GM21723 (cell line): ENCODE data around the gene NVL.
"Not testable (repeated sequence)": the region's sequence is repeated elsewhere in the genome, so short reads cannot be mapped to it uniquely, and the experiment has no call there.

Experiments used
- ATAC-seq: cut with Tn5 transposase; IDR thresholded peaks from one replicate; pipeline ENCODE4 v1.9.1; 2021; ENCODE audit warnings: mild to moderate bottlenecking, moderate library complexity; ENCODE audit not compliant: unreplicated experiment

Gene NVL

DNA sequence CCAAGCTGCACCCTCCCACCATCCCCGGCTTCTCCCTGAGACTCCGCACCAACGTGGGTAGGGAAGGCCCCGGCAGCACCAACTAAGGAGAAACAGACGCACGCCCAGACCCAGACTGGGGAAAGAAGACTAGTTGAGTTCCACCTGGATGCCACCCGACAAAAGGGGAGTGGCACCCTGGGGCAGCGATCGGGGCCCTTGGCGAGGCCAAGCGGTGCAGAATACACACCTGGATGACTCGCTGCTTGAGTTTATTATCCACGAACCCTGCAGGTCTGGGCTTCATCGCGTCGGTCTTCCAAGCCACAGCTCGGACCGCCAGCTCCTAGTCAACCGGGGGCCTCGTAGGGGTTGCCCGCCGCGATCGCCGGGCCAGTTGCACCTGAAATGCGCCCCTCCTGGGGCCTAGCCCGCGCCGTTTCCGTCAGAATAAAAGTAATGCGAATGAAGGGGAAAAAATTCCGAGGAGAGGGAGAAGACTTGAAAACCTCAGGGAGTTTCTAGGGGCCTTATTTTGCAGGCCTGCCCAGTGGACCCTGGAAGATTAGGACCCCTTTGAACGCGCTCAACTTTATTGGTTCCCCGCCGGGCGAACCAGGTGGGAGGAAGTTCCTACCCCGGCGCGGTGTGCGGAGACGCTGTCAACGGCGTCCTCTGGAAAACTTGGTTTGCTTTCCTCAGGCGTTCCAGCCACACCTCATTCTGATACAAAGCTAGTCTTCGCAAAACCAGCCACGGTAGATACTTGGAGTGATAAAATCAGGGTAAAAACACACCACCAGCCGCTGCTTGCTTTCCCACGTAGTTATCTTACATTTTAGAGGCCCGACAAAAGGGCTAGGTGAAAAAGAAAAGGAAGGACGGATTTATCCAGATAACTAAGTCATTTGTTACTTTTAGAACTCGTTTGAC, at the start of gene NVL:
Gene NVL, minus strand, starts transcription at position 331 of the 912 bp plus-strand sequence. Its CDS starts 45 bp downstream, at position 286.
- peak; percentile 86 for ATAC-seq

DNA sequence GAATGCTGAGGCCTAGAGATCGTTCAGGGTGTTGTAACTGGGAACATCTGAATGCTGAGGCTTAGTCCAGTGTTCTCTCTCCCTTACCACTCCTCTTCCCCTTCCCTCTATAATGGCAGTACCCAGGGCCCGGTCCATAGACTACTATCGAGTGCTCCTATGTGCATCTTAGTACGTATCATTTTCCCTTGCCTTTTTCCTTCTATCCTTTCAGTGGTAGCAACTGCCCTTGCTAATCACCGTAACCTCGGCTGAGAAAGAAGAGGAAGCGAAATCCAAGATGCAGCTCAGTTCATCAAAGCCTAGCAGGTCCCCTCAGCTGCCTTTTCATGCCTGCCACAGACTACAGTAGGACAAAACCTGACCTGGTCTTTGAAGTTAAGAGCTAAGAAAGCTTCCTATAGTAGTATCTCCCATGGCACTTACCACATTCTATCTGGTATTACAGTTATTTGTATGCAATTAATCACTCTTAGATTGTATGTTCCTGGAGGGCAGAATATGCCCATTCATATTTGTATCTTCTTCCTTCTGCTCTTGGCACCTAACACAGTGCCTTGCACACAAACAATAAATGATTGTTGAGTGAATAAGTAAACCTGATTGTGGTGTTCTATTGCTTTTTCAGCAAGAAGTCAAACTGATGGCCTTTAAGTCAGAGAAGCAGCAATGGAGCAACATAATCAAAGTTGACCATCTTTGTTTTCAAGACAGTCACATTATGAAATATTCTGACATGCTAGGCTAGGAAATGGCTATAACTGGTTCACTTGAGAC, 49.1 kb upstream of the NVL start:
- ATAC-seq: peak; percentile 53

DNA sequence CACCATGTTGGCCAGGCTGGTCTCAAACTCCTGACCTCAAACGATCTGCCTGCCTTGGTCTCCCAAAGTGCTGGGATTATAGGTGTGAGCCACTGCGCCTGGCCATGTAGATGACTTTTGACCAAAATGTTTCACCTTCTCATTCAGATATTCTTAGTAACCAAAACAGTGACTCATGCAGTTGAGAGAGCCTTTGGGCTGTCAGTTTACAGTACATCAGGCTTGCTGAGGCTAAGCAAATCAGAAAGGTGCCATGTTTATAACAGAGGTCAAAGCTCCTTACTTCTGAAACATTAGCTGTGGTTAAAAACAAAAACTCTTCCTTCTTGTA, 47.7 kb upstream of the NVL start:
- ATAC-seq: peak; percentile 68

DNA sequence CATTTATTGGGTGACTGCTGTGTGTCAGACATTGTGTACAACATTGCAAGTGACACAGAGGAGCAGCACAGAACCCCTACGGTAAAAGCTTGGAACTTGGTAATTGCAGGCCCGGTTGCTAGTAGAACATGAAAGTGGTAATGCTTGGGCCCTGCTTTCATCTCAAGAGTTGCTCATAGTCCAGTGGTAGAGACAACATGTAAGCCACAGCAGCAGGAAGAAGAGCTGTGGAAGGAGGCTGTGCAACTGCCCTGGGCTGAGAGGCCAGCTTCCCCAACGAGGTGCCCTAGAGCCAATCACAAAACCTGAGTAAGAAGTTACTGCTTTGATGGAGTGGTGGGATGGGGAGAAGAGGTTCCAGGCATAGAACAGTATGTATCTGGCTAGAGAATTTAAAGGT, 45.1 kb upstream of the NVL start:
- ATAC-seq: no peak

DNA sequence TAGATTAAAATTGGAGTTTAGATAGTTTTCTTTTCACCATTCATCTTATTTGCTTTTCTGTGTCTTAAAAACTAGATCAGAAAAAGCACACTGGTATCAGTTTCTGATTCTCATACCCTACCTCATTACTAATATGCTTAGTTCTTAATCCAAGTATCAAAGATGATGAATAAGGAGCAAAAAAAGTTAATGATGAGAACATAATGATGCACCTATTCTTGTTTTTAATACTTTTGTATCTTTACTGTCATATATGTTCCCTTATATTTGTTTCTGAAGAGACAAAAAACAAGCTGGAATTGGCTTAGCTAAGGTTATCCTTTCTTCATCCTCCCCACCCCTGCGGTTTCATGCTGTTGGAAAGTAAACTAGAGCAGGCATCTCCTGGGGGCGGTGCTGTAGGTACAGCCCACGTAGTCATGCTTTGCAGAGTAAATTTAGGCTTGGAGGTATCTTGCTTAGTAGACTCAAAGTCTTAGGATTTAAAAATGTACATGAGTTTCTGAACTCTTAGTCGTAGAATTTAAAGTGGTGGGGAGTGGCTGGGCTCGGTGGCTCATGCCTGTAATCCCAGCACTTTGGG, 43.1 kb upstream of the NVL start:
- ATAC-seq: no peak

DNA sequence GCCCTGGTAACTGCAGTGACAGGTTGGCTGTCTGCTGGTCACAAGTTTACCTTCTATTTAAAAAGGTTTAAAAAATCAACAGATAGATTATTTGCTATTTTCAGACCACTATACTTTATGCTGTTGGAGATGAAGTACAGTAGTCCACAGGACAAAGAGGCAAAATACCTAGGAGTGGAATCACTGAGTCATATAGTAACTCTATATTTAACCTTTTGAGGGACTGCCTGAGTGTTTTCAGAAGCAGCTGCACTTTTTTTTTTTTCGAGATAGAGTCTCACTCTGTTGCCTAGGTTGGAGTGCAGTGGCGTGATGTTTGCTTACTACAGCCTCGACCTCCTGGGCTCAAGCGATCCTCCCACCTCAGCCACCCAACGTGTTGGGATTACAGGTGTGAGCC, 38.4 kb upstream of the NVL start:
- peak; percentile 93 for ATAC-seq

DNA sequence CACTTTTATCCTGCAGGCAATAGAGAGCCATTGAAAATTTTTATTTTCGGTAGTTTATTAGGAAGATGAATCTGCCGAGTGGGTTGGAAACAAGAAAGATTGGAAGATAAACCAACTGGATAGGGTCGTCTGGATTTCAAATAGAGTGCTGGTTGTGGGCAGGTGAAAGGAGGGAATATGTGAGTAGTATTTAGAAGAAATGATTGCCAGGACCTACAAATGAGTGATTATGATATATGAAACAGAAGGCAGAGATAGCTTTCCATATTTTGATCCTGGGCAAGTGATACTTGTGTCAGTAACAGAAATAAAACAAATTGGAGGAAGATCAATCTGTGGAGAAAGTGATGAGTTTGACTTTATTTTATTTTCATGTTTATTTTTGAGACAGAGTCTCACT, 29.2 kb upstream of the NVL start:
- no peak for ATAC-seq

DNA sequence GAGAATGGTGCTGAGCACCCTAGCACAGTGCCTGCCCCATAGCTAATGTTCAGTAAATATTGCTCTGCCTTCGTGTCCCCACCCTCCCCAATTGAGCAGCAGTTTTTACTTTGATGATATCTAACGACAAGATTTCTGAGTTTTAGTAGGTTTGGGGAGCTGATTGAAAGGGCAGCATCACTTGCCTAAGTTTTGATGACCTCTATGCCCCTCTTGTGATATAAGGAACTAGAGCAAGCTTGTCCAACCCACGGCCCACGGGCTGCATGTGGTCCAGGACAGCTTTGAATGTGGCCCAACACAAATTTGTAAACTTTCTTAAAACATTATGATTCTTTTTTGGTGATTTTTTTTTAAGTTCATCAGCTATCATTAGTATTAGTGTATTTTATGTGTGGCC, 28.3 kb upstream of the NVL start:
- ATAC-seq: no peak

DNA sequence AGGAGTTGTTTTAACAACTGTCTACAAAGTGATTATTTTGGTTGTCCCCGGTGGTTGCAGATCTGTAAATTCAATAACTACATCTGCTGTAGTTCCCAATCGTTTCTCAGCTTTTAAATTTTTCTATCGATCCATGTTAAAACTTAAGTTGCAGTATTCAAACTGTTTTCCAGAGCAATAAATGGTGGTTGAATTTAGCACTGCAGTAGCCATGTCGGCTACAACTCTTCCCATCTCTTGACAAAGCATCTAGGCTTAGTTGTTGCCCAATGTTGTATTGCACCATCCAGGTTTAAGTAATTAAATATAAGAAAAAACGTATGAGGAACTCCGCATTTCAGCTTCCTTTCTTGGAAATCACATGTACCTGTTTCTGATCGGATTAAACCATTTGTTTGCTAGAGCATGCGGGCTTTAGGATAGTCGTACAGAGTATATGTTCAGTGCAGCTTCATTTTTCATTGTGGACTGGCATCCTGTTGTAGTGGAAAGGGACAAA, 27.7 kb upstream of the NVL start:
- ATAC-seq: no peak

DNA sequence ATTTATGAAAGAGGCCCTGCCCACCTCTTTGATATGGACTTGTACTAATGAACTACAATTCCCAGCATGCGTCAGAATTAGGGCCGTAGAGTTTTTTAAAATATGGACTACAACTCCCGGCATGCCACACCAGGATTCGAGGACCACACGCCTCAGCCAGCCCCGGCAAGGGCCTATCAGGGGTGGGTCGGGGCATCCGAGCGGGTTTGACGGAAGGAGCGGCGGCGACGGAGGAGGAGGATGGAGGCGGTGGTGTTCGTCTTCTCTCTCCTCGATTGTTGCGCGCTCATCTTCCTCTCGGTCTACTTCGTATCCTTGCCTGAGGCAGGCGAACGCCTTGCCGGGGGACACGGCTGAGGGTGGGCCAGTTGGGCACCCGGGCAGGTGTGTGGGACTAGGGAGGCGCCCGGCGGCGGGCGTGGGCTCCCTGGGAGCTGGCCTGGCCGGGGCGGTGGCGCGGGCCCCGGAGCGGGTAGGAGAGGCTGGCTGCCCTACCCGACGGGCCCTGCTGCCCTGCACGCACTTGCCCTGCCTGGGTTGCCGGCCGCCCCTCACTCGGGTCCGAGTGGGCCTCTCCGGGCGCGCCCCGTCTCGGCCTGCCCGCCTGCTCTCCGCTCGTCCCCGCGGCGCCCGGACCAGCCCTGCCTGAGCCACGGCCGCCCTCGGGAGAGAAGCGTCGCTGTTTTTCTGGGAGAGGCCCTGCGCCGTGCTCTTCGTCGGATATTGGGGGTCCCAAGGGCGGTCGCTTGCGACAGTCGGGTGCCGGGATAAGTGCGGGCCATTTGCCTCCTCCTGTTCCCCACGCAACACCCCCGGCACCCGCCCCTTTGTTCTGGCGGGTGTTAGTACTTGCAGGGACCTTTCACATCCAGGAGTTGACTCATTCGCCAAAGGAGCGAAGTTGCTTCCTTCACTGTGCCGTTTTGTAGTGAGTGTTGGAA, 27.0 kb upstream of the NVL start, which contains the start of gene CNIH4:
Gene CNIH4, plus strand, starts transcription at position 195 of the 941 bp plus-strand sequence. Its CDS starts 46 bp downstream, at position 241.
- peak; percentile 99 for ATAC-seq

DNA sequence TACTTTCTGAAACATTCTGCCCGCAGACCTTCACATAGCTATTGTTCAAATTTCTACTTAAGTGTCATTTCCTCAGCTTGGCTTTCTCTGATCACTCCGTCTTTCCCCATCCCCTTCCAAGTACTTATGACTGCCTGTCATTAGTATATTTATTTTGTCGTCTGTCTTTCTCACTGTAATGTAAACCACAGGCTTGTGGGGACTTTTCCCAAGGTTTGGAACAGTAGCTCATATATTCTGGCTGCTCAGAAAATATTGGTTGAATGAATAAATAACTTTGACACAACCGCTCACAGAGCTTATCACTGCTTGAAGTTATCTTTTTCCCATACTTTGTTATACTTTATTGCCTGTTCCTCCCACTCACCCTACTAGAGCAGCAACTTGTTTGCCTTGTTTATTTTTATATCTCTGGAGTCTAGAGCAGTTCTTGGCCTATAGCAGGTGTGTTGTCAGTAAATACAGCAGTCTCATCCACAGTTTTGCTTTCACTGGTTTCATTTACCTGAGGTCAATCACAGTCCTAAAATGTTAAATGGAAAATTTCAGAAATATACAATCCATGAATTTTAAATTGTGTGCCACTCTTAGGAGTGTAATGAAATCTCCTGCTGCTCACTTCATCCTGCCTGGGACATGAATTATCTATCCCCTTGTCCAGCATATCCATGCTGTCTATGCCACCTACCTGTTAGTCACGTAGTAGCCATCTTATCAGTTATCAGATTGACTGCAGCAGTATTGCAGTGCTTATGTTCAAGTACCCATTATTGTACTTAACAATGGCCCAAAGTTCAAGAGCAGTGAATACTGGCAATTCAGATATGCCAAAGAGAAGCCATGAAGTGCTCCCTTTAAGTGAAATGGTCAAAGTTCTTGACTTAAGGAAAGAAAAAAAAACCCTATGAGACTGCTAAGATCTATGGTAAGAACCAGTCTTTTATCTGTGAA, 24.3 kb upstream of the NVL start:
- ATAC-seq: no peak

DNA sequence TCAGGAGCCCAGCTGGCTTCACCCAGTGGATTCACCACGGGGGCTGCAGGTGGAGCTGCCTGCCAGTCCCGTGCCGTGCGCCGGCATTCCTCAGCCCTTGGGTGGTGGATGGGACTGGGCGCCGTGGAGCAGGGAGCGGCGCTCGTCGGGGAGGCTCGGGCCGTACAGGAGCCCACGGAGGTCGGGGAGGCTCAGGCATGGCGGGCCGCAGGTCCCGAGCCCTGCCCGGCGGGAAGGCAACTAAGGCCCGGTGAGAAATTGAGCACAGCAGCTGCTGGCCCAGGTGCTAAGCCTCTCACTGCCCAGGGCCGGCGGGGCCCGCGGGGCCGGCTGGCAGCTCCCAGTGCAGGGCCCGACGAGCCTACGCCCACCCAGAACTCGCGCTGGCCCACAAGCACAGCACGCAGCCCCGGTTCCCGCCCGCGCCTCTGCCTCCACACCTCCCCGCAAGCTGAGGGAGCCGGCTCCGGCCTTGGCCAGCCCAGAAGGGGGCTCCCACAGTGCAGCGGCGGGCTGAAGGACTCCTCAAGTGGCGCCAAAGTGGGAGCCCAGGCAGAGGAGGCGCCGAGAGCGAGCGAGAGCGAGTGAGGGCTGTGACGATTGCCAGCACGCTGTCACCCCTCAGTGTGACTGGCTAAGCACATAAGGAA, 22.6 kb upstream of the NVL start:
- ATAC-seq: not testable (repeated sequence)

DNA sequence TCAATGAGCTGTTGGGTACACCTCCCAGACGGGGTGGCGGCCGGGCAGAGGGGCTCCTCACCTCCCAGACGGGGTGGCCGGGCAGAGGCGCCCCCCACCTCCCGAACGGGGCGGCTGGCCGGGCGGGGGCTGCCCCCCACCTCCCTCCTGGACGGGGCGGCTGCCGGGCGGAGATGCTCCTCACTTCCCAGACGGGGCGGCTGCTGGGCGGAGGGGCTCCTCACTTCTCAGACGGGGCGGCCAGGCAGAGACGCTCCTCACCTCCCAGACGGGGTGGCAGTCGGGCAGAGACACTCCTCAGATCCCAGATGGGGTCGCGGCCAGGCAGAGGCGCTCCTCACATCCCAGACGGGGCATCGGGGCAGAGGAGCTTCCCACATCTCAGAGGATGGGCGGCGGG, 19.7 kb upstream of the NVL start:
- ATAC-seq: not testable (repeated sequence)

DNA sequence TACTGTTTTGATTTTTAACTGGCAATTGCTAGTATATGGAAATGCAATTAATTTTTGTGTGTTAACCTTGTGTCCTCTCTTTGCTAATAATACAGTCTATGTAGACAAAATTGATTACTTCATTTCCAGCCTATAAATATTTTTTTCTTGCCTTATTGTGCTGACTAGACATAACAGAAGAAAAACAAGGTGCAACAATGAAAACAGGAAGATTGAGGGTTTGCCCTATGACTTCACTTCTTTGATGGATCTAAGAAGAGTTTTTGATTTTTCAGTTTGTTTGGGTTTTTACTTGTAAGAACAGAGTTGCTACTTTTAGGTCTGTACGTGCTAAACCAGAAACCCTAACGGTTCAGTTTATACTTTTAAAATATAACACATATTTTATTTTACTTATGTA, 18.2 kb upstream of the NVL start:
- no peak for ATAC-seq

DNA sequence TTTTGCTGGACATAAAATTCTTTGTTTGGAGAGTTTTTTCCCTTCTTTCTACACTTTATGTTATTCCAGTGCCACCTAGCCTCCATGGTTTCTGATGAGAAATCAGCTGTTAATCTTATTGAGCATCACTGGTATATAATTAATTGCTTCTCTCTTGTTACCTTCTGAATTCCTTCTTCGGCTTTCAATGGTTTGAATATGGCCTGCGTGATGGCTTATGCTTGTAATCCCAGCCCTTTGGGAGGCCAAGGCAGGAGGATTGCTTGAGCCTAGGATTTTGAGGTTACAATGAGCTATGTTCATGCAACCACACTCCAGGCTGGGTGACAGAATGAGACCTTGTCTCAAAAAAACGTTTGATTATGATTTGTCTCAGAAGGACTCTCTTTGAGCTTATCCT, 13.7 kb upstream of the NVL start:
- no peak for ATAC-seq

DNA sequence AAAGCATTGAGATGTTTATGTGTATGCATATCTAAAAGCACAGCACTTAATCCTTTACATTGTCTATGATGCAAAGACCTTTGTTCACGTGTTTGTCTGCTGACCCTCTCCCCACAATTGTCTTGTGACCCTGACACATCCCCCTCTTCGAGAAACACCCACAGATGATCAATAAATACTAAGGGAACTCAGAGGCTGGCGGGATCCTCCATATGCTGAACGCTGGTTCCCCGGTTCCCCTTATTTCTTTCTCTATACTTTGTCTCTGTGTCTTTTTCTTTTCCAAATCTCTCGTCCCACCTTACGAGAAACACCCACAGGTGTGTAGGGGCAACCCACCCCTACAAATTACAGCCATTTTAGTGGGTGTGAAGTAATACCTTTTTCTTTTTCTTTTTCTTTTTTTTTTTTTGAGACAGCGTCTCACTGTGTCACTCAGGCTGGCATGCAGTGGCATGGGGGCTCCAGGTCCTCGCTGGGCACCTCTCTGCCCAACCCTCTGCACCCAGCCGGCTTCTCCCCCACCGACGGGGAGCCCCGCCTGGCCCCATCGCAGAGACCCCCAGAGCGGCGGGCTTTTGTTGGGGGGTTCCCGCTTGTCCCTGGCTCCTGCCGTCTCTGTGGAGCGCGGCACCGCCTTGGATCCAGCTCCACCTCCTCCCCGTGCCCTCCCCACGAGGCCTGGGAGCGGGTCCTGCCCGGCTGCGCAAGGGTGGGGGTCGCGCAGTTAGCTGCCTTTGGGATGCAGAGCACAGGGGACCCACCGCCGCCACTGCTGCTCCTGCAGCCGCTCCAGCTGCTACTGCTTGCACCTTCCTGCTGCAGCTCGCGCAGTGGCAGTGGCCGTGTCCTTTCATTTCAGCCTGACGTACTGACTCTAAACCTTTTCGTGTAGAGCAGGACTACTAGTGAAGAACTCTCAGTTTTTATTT, 10.7 kb upstream of the NVL start:
- ATAC-seq: peak; percentile 79

DNA sequence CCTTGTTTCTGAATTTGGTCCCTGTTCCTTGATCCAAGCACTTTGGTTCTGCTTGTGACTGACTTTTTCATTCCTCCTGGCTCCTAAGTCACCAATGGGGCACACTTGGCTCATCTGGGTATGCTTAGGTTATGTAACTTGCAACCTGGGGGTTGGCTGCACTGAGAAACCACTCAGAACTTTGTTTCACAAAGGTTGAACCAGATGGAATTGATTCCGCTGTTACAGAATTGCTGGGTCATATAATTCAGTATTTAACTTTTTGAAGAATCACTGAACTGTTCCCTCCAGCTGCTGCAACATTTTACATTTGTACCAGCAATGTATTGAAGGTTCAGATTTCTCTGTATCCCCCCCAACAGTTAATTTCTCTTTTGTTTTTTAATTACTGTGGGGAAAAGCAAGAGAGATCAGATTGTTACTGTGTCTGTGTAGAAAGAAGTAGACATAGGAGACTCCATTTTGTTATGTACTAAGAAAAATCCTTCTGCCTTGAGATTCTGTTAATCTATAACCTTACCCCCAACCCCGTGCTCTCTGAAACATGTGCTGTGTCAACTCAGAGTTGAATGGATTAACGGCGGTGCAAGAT, 9.6 kb upstream of the NVL start:
- no peak for ATAC-seq
